Non-pigmented ciliary epithelial cell (primary cell): ENCODE measurements around the gene CCDC158.
"Not testable (repeated sequence)": the region's sequence is repeated elsewhere in the genome, so short reads cannot be mapped to it uniquely, and the experiment has no call there.

Source experiments
- DNase-seq: peaks from one replicate; pipeline ENCODE4 v3.0.0-alpha.2; 2010; ENCODE audit warnings: low read depth

CCDC158 gene

DNA sequence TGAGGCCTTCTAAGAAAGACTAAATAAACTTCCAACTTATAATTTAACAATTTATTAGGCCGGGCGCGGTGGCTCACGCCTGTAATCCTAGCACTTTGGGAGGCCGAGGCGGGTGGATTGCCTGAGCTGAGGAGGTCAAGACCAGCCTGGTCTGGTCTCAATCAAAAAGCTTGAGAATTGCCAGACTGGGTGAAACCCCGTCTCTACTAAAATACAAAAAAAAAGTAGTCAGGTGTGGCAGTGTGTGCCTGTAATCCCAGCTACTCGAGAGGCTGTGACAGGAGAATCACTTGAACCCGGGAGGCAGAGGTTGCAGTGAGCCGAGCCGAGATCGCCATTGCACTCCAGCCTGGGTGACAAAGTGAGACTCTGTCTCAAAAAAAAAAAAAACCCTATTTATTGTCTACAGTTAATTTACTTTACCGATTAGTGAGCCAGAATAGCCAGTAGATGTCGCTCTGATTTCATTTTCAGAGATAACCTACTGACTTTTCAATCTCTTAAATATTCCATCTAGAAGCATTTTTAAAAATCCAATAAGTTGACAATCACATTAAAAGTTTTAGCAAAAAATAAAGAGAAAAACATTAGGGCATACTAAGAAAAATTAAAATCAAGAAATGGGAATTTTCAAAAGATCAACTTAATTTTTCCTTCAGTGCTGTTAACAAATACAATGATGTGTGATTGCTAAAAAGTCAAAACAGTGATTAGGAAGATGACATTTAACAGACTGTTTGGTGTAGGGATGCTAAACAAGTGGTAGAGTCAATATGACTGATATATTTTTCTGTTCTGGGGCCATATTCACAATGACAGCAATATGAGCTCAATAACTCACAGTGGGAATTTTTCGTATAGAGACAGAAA lies 9.8 kb upstream of the CCDC158 start:
- DNase-seq = no peak

DNA sequence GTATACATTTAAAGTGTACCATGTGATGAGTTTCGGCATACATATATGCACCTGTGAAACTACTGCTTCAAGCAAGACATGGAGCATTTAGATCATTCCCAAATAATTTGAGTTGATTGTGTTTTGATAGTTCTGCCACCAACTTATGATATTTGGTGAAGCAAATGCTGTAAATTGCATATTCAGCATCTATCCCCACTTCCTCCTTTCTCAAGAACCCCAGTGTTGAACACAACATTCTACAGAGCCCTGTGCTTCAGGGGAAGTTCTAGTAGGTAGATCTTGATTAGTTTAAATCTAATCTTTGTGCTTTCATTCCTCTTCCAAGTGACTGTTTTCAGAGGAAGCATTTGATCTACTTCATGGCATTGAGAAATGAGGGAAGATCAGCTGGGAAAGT lies 8.7 kb upstream of the CCDC158 start:
- DNase-seq = no peak

DNA sequence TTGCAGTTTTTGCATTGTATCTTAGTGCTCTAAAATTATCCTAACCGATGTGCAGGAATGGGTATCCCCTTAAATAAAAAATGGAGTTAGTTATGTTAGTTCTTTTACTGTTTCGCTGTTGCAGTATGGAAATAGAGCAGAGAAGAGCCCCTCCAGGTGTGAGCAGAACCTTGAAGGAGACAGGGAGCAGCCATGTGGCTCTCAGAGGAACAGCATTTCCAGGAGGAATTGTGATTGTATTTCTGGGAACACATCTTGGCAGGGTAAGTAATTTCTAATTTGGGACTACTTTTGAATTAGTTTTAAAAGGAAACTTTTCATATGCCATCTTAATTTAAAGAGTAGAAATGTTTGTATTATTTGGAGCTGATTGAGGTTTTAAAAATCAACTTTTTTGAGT lies 5.3 kb upstream of the CCDC158 start:
- no peak for DNase-seq

DNA sequence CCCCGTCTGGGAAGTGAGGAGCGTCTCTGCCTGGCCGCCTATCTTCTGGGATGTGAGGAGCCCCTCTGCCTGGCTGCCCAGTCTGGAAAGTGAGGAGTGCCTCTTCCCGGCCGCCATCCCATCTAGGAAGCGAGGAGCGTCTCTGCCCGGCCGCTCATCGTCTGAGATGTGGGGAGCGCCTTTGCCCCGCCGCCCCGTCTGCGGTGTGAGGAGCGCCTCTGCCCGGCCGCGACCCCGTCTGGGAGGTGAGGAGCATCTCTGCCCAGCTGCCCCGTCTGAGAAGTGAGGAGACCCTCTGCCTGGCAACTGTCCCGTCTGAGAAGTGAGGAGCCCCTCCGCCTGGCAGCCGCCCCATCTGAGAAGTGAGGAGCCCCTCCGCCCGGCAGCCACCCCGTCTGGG lies 2.2 kb upstream of the CCDC158 start:
- DNase-seq = not testable (repeated sequence)

DNA sequence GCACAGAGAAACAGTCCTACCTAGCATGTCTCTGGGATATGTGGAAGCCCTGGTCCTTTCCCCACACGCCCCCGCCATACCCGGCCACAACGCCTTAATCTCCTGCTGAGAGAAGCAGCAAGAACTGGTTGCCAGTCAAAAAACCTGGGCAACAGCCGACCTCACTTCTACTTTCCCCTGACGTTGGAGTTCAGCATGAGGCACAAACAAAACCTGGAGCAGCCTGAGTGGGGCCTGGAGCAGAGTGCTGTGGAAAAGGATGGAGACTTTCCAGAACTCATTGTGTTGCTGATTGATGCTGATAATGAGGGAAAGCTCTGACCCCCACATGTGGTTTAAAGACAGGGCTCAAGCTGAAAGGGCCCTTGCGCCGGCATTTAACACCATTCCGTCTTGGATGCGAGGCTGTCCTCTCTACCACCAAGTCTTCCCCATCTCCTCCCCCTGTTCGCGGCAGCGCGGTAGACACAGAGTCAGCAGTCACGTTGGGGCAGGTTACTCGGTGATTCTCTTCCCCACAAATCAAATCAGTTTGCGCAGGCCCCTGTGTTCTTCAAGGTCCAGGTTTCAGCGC lies 666 bp downstream of the CCDC158 start:
- DNase-seq = no peak

DNA sequence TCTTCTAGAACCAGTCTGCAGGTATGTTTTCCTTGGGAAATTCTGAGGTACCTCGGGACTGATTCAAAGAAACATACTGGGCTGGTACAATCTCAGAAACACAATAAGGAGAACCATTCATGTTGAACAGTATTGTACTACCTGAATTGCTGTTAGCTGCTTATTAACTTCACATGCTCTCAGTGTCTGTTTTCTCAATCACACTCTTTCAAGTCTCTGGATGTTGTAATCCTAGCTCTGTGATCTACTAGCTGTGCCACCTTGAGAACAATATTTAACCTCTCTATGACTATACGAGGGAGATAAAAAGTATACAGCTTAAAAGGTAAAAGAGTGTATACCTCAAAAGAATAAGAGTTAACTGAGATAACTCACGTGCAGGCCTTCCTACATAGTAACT lies 10.3 kb downstream of the CCDC158 start:
- DNase-seq = no peak

DNA sequence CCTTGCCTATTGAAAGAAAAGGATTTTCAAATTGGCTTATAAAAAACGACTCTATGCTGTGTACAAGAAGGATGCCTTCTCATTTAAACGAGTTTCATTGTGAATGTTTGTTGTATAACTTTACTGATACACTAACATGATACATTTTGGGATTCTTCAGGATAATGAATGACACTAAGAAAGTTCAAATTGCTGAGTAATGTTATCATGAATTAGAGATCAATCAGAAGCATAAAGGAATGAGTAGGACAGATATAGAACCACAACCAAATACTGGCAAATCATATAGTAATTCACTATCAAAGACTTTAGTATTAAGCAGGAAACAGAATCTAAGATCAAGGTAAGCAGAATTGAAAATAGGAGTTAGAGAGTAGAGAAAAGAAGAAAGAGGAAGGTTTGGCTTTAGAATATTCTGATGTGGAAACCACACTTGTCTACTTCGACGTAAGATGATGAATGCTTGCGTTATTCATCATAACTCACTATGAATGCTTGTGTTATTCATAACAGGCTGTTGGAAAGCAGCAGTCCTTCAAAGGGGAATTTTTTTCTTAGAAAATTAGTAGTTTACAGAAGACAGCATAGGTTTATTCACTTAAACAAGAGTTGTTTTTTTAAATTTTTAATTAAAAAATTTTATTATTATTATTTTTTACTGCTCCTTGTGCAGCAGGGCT lies 13.4 kb downstream of the CCDC158 start:
- no peak for DNase-seq

DNA sequence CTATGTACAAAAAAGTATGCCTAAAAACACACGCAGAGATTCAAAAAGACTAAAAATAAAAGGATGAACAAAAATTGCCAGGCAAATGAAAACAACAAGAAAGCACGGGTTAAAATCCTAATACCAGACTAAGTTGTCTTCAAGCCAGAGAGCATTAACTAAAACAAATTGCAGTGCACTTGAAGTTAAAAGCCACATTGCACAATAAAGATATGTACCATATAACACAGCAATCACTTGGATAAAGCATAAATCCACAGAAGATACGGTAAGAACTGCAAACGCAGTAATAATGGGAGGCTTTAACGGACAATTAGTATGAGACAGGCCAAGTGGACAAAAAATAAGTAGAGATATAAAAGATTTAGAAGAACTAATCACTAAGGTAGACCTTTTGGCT lies 14.9 kb downstream of the CCDC158 start:
- no peak for DNase-seq

DNA sequence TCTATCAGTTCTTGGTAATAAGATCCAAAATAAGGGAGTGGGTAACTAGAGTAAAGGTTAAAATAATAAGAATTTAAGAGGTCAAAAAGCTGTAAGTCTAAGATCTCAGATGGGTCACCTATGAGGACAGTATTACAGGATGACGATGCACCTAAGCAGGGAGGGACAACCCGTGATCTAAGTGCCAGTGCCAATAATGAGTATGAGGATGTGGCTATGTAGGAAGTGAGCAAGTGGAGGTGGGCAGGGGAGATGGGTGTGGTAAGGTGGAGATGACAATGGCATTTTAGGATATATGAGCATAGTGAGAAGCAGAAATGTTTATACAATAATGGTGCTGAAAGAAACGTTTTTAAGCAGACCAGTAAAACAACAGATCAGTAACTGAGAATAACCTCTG lies 19.3 kb downstream of the CCDC158 start:
- DNase-seq = no peak

DNA sequence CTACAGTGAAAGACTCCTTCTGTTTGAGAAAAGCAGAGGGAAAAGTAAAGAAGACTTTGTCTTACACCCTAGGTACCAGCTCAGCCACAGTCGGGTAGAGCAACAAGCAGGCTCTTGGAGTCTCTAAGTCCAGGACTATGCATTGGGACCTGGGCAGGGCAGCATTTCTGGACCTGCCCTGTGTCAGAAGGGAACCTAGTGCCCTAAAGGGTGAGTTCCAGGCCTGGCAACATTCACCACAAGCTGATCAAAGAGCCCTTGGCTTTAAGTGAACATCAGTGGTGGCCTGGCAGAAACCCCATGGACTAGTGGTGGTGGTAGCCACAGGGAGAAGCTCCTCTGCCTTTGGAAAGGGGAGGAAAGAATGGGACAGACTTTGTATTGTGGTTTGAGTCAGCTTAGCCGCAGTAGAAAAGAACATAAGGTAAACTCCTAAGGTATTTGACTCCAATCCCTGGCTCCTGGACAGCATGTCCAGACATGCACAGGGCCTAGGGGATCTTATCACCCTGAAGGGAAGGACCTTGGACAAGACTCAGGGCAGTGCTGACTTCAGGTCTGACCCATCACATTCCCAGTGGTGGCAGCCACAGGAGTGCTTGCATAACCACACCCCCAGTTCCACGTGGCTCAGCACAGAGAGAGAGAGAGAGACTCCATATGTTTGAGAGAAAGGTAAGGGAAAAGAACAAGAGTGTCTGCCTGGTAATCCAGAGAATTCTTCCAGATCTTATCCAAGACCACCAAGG lies 32.6 kb downstream of the CCDC158 start:
- DNase-seq = no peak

DNA sequence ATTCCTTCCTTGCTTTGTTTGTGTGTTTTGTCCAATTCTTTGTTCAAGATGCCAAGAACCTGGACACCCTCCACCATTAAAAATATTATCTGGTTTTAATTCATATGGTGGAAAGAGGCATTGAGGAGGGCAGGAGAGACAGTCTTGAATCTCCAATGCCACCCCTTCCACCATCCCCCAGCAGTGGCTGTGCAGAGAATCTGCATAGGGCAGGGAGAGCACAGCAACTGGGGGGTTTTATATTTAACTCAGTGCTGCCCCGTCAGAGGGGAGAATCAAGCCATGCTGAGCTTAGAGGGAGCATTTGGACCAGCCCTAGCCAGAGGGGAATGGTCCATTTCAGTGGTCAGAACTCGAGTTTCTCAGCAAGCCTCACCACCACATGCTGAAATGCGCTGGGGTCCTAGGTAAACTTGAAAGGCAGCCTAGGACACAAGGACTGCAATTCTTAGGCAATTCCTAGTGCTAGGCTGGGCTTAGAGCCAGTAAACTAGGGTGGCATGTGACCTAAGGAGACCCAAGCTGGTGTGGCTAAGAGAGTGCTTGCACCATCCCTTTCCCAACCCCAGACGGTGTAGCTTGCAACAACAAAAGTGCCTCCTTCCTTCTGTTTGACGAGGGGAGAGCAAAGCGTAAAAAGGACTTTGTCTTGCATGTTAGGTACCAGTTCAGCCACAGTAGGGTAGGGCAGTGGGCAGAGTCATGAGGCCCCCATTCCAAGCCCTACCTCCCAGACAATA lies 34.2 kb downstream of the CCDC158 start:
- DNase-seq = no peak

DNA sequence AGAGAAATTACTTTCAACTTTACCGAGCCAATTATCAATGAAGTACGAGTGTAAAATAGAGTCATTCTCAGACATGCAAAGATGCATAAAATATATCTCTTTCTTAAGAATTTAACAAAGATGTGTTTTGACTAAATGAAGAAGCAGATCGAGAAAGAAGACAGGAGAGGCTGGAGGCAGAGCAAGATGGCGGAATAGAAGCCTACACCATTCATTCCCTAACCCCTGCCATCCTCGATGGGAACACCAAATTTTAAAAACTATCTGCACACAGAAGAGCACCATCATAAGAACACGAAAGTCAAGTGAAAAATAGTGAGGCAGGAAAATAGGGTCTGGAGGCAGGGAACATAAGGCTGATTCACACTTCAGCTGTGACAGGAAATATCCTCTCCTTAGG lies 35.0 kb downstream of the CCDC158 start:
- DNase-seq = no peak

DNA sequence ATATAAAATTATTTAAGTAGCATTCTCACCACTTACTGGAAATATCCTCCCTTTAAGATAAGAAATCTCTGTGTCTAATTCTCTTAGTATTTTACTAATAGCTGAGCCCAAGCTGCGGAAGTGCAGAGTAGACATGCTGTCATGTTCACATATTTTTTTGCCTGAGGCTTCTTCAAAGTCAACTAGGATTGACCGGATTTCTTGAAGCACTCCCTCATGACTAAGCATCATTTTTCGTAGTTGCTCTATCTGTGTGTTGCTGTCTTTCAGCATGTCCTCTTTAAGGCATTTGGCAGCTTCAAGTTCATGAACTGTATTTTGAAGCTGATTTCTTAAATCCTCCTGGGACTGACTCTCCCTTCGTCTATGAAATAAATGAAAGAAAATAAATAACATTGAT lies 36.9 kb downstream of the CCDC158 start:
- DNase-seq = no peak

DNA sequence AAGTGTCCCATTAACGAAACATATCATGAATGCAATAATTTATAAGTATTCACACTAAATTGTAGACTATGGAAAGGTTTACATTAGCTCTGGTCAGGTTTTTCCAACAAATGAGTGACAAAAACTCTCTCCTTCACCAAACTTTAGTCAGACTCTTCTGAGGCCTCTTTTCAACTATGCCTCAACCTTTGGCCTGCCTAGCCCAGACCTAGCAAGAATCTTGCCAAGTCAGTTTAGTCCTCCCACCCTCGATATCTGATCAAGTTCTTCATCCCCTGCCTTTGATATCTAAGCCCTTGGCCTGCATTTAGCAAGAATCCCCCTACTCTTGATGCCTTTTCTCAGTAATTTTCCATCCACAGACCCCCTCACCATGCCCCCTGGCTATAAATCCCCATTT lies 37.9 kb downstream of the CCDC158 start:
- no peak for DNase-seq

DNA sequence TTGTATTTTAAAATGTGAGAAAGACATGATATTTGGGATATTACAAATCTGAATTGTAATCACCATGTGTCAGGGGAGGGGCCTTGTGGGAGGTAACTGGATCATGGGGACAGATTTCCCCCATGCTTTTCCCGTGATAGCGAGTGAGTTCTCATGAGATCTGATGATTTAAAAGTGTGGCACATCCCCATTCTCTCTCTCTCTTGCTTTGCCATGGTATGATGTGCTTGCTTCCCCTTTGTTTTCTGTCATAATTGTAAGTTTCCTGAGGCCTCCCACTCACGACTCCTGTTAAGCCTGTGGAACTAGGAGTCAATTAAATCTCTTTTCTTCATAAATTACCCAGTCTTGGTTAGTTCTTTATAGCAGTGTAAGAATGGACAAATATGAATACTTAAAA lies 39.0 kb downstream of the CCDC158 start:
- DNase-seq = no peak

DNA sequence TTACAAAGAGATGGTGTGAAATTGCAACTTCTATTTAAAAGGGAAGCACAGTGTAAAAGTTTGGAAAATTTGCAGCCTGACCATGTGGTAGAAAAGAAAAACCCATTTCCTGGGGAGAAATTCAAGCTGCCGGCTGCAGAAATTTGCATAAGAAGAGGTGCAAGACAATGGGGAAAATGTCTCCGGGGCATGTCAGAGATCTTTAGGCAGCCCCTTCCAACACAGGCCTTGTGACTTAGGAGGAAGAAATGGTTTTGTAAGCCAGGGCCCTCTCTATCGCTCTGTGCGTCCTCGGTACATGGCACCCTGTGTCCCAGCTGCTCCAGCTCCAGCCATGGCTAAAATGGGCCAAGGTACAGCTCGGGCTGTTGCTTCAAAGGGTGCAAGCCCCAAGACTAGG lies 40.4 kb downstream of the CCDC158 start:
- DNase-seq = no peak

DNA sequence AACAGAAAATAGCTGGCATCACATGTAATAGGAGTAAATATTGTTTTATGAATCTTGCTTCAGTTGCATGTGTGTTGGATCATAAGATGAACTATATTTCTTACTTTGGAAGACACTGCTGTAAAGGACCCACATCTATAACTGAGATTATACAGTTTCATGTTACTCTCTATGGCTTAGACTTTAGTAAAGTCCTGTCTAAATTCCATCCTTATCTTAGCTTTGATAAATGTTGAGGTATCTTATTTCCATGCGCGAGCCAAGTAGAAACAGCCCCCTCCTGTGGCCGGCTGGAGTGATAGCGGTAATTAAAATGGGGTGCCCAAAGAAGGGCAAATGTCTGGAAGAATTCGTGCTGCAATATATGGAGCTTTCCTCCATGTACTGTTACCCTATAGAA lies 43.0 kb downstream of the CCDC158 start:
- no peak for DNase-seq

DNA sequence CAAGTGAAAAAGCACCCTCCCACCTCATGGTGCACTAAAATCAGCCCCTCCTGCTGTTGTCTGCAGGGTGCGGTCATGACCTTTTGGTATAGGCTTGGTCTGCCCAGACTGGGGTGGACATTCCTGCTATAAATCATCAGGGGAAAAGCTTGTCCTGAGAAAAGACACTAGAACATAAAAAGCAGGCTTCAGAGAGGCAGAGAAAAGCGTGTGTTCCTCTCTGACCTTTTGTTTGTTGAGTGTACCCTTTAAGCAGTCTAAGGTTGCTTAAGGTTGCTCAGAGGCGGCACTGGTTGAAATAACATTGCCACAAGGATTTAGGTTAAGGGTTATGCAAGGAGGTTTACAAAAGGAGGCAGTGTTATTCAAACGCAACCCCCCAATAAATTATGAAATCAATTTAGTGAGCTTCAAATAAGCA lies 43.5 kb downstream of the CCDC158 start:
- DNase-seq = no peak

DNA sequence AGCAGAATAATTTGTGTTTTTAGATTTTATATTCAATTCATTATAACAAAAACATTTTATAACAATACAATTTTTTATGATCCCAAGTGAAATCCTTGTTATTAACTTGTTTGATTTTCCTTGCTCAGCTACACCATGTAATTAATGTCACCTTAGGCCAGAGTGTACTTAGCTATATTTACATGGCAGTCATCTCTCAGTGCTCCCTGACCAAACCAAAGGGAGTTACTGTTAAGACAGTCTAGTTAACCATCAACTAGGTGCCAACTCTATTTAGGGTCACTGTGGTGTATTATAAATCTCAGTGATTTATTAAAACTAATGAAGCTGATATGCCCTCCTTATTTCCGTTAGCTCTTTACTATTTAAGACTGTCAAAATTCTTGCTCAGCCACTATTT lies 44.4 kb downstream of the CCDC158 start:
- no peak for DNase-seq

DNA sequence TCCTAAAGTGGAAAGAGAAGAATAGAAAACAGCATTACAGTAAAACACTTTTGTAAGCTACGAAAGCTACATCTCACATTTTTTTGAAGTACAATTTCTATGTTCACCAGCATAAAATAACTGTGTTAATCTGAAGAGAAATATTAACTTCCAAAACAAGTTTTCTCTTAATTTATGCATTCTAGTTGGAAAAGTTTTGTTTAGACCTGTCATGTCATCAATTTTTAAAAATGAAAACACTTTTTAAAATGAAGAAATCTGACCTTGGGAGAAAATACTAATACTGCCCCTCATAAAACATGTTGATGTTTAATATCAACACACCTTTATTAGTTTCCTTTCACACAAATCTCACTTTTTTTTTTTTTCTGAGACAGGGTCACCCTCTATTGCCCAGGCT lies 45.2 kb downstream of the CCDC158 start:
- no peak for DNase-seq

DNA sequence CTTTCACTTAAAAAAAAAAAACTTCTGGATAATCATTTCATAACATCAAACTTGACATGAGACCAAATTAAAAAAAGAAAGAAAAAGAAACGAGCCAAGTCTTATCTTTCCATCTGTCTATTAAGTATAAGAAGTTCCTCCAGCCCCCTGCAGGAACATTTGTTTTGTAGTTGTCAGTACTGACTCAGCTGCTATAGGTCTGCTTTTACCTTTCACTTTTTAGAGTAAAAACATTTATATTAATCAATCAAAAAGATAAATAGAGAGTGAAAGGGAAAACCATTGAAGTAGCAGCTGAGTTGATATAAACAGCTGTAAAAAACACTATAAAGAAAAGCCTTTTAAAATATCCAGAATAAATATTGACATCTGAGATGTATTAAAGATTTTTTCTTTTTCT lies 46.1 kb downstream of the CCDC158 start:
- no peak for DNase-seq
